HEK293T (cell line): ENCODE results near the gene FHAD1.

Experiments
- CTBP1 ChIP-seq: fragments of 450-650 bp; IDR thresholded peaks from 2 replicates; pipeline ENCODE4 v1.6.1; 2016; ENCODE audit warnings: borderline replicate concordance
- ELF4 ChIP-seq: fragments of 450-650 bp; IDR thresholded peaks from 2 replicates; pipeline ENCODE4 v1.6.1; 2017; ENCODE audit warnings: antibody characterized with exemption

GRCh38 chr1:15406614-15407559, 159.9 kb downstream of the FHAD1 start:
- TF ChIP-seq CTBP1 (no peak), ELF4 (no peak)
